Fibroblast of skin of back (primary cell): ENCODE data around the gene UGT2A1. TPM values are rescaled to one million over a fixed set of nuclear protein-coding genes. Genes with fewer than 3 reads are reported as not detected.
"Not testable (repeated sequence)": the region's sequence is repeated elsewhere in the genome, so short reads cannot be mapped to it uniquely, and the experiment has no call there.

Experiments used
- DNase-seq: peaks from one replicate; pipeline ENCODE4 v3.0.0-alpha.2; 2013
- polyA plus RNA-seq, 2 experiments: library from polyadenylated mRNA; unstranded; fragments of 120-200 nt; gene quantifications; one replicate each; pipeline ENCODE4 v1.2.1, GENCODE V29; 2013; ENCODE audit not compliant: insufficient read length in 2 of 2

The UGT2A1 gene
- not detected for polyA plus RNA-seq (2013, experiment 1 of 2; ENCODE audit: insufficient read length)
- polyA plus RNA-seq (2013, experiment 2 of 2; ENCODE audit: insufficient read length) = not detected

GRCh38 chr4:69653147-69653546, at the start of gene UGT2A1:
Gene UGT2A1, minus strand, starts transcription at chr4:69653247. Its CDS starts 5,603 bp downstream, at chr4:69647644.
- no peak for DNase-seq

- DNase-seq = peak; percentile 90
These were observed 49.2 kb upstream of the UGT2A1 start for GRCh38 chr4:69702201-69702600.

- peak; percentile 76 for DNase-seq
These were observed 48.6 kb upstream of the UGT2A1 start for GRCh38 chr4:69701696-69702095.

GRCh38 chr4:69697536-69698242, 44.6 kb upstream of the UGT2A1 start:
- DNase-seq = peak; percentile 14

GRCh38 chr4:69689599-69689998, 36.6 kb upstream of the UGT2A1 start:
- peak; percentile 54 for DNase-seq

DNA sequence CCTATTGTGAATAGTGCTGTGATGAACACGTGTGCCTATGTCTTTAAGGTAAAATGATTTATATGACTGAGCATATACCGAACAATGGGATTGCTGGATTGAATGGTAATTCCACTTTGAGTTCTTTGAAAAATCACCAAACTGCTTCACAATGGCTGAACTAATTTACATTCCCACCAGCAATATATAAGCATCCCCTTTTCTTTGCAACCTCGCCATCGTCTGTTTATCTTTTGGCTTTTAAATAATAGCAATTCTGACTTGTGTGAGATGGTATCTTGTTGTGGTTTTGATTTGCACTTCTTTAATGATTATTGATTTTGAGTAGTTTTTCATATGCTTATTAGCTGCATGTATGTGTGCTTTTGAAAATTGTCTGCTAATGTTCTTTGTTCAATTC, 31.8 kb upstream of the UGT2A1 start:
- DNase-seq = no peak

GRCh38 chr4:69668680-69669079, 15.6 kb upstream of the UGT2A1 start:
- no peak for DNase-seq

- DNase-seq = not testable (repeated sequence)
These were observed 11.0 kb upstream of the UGT2A1 start for GRCh38 chr4:69664009-69664408.

DNA sequence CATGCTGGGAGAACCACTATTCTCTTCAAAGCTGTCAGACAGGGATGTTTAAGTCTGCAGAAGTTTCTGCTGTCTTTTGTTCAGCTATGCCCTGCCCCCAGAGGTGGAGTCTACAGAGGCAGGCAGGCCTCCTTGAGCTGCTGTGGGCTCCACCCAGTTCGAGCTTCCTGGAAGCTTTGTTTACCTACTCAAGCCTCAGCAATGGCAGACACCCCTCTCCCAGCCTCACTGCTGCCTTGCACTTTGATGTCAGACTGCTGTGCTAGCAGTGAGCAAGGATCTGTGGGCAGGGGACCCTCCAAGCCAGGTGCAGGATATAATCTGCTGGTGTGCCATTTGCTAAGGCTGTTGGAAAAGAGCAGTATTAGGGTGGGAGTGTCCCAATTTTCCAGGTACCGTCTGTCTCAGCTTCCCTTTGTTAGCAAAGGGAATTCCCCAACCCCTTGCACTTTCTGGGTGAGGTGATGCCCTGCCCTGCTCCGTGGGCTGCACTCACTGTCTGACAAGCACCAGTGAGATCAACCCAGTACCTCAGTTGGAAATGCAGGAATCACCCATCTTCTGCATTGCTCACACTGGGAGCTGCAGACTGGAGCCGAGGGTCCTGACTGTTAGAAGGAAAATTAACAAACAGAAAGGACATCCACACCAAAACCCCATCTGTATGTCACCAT, 8.2 kb upstream of the UGT2A1 start:
- DNase-seq = not testable (repeated sequence)

DNA sequence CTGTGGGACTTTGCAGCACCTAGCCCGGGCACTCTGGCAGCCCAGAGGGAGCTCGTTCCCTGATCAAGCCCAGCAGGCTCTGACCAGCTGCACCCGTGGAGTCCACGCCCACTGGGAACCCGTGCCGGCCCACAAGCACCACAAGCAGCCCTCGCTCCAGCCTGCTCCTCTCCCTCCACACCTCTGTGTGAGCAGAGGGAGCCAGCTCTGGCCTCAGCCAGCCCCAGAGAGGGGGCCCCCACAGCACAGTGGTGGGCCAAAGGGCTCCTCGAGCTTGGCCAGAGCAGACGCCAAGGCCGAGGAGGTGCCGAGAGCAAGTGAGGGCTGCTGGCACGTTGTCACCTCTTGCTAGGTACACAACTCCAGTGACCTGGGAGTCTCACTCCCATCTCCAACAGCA, 5.1 kb upstream of the UGT2A1 start:
- DNase-seq = no peak

GRCh38 chr4:69656653-69657158, 3.7 kb upstream of the UGT2A1 start:
- DNase-seq = no peak

- no peak for DNase-seq
These were observed 2.2 kb downstream of the UGT2A1 start for GRCh38 chr4:69650872-69651271.

DNA sequence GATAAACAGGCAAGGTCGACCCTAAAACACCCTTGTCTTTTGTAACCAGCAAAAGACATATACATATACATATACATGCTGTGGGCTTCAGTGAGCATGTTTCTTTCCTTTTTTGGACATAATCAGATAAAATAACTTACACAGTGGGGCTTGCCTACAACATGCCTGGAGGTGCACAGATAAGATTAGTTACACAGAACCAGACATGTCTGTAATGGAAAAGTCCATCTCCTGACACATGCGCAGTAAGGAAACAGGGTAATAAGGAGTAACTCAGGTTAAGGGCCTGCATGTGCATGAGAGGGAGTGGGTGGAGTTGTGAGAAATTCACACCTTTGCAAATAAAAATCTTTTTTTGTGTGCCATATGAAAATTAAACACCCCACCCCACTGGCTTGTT, 3.4 kb downstream of the UGT2A1 start:
- no peak for DNase-seq

GRCh38 chr4:69649207-69649606, 3.8 kb downstream of the UGT2A1 start:
- no peak for DNase-seq

DNA sequence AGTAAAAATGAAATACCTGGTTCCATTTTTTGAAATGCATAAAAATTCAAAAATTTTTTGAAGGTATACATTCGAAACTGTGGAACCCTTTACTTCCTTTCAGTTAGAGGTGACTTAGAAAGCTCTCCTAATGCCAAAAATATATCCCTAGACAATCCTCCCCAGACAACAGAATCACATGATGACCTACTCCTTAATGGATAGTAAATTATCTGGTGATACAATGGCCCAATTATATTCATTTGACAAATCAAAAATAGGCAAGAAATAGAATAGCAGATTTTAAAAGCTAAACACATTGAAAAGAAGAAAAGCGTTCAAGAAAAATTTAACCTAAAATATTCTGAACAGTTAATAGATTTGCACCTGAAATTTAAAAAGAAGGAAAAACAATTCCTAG, 10.1 kb downstream of the UGT2A1 start:
- no peak for DNase-seq

- no peak for DNase-seq
These were observed 12.8 kb downstream of the UGT2A1 start for GRCh38 chr4:69640289-69640688.

- DNase-seq = no peak
These were observed 13.5 kb downstream of the UGT2A1 start, which contains the start of gene UGT2A2 for GRCh38 chr4:69639542-69639941. Gene UGT2A2, minus strand, starts transcription at chr4:69639642. Its CDS starts 2 bp downstream, at chr4:69639640.

GRCh38 chr4:69617083-69617694, 35.9 kb downstream of the UGT2A1 start:
- DNase-seq = peak; percentile 35

DNA sequence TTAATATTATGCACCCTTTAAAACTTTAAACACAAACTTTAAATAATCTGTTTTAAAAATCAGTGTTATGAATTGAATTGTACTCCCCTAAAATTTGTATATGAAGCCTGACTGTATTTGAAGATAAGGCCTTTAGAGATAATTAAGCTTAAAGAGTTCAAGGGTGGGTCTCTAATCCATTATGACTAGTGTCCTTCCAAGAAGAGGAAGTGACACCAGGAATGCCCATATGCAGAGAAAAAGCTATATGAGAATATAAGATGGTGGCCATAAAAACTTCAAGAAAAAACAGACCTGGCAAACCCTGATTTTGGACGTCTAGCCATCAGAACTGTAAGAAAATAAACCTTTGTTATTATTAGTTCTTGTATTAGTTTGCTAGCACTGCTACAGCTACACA, 42.6 kb downstream of the UGT2A1 start:
- no peak for DNase-seq

DNA sequence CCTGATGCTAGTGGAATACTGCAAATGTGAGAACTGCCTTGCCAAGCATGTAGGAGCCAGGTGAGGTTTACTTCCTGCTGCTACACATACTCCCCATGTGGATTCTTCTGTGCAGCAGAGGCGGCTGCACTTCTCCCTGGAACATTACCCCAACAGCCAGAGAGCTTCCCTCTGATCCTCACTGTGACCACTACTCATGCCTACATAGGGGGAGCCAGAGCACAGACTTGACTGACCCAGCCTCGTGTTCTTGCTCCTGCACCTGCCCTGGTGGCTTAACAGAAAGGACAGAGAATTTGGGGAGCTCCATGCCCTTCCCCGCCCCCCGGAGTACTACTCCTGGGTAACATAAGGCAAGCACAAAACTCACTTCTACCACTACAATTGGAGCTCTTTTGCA, 52.0 kb downstream of the UGT2A1 start:
- DNase-seq = no peak

DNA sequence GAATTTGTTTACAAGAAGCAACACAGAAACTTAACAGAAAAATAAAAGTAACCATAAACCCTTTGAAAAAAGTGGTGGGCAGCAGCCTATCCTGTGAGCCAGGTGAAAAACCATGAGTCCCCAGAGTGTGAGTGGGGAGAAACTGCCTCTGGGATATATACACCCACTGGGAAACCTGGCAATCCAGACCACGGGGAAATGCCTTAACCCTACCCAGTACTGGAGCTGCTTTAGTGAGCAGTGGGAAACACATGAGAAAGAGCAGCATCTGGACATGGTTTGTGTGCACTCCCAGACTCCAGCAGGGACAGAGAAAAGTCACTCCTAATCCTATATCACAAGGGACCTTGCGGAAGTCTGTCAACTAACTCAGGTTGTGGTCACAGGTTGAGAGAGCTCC, 53.0 kb downstream of the UGT2A1 start:
- no peak for DNase-seq

- no peak for DNase-seq
These were observed 58.7 kb downstream of the UGT2A1 start for GRCh38 chr4:69594382-69594781.

- DNase-seq = no peak
These were observed 61.7 kb downstream of the UGT2A1 start for GRCh38 chr4:69591364-69591763.
